GM19238 (cell line): Measurements from ENCODE around the gene NCK1.
"Not testable (repeated sequence)": the region's sequence is repeated elsewhere in the genome, so short reads cannot be mapped to it uniquely, and the experiment has no call there.

Source experiments
- DNase-seq: peaks from one replicate; pipeline ENCODE4 v3.0.0; 2011; ENCODE audit warnings: low spot score; ENCODE audit not compliant: insufficient read length

Gene NCK1

GRCh38 chr3:136862617-136863322, 762 bp downstream of the NCK1 start:
- peak; percentile 25 for DNase-seq

GRCh38 chr3:136869282-136869681, 7.3 kb downstream of the NCK1 start:
- DNase-seq, result no peak

GRCh38 chr3:136872258-136872657, 10.2 kb downstream of the NCK1 start:
- DNase-seq, result not testable (repeated sequence)

GRCh38 chr3:136879510-136879909, 17.5 kb downstream of the NCK1 start:
- not testable (repeated sequence) for DNase-seq

GRCh38 chr3:136882571-136882970, 20.6 kb downstream of the NCK1 start:
- DNase-seq, result no peak

GRCh38 chr3:136883967-136884720, 22.1 kb downstream of the NCK1 start:
- no peak for DNase-seq

- DNase-seq, result peak; percentile 13
Observed at GRCh38 chr3:136885357-136886213, 23.6 kb downstream of the NCK1 start.

- DNase-seq, result no peak
Observed at GRCh38 chr3:136889947-136890346, 27.9 kb downstream of the NCK1 start.

- no peak for DNase-seq
Observed at GRCh38 chr3:136891934-136892855, 30.2 kb downstream of the NCK1 start.

GRCh38 chr3:136893848-136894443, 31.9 kb downstream of the NCK1 start:
- no peak for DNase-seq

GRCh38 chr3:136897171-136897570, 35.2 kb downstream of the NCK1 start:
- DNase-seq, result not testable (repeated sequence)

- no peak for DNase-seq
Observed at GRCh38 chr3:136898549-136898948, 36.5 kb downstream of the NCK1 start.

- no peak for DNase-seq
Observed at GRCh38 chr3:136898954-136899353, 36.9 kb downstream of the NCK1 start.

GRCh38 chr3:136899622-136900158, 37.7 kb downstream of the NCK1 start:
- DNase-seq, result no peak

- not testable (repeated sequence) for DNase-seq
Observed at GRCh38 chr3:136900694-136901093, 38.7 kb downstream of the NCK1 start.

- DNase-seq, result no peak
Observed at GRCh38 chr3:136901391-136901790, 39.4 kb downstream of the NCK1 start.

GRCh38 chr3:136902530-136902929, 40.5 kb downstream of the NCK1 start:
- DNase-seq, result not testable (repeated sequence)

GRCh38 chr3:136903899-136904298, 41.9 kb downstream of the NCK1 start:
- DNase-seq, result no peak

- no peak for DNase-seq
Observed at GRCh38 chr3:136904746-136905145, 42.7 kb downstream of the NCK1 start.

GRCh38 chr3:136905549-136905948, 43.5 kb downstream of the NCK1 start:
- DNase-seq, result no peak
